CD4-positive, alpha-beta T cell (primary cell): ENCODE measurements around the gene AGT. TPM values are rescaled to one million over a fixed set of nuclear protein-coding genes. Genes with fewer than 3 reads are reported as not detected.

Source experiments
- ATAC-seq: fragments of 200-7000 bp; cut with Tn5 transposase; one replicate; pipeline ENCODE4 v1.10.0; 2022; ENCODE audit warnings: mild to moderate bottlenecking; ENCODE audit not compliant: poor library complexity
- CTCF ChIA-PET: fragments of 350-600 bp; sonication (Branson Sonifier 250); formaldehyde crosslinking; loops from one replicate; lab custom pipeline; 2021; ENCODE audit warnings: antibody characterized with exemption, inconsistent platforms; lab: Charles Lee
- POLR2A ChIA-PET: fragments of 350-600 bp; sonication (Branson Sonifier 250); formaldehyde crosslinking; loops from one replicate; lab custom pipeline; 2021; ENCODE audit warnings: antibody characterized with exemption, inconsistent platforms; lab: Charles Lee
- DNase-seq, 14 experiments: peaks; one replicate each; pipeline ENCODE4 v3.0.0-alpha.2; 2013 to 2020; ENCODE audit warnings: mixed read lengths in 2 of 14
- H3K27ac ChIP-seq, 2 donors: one replicate each; pipeline versions ENCODE4 v1.5.1 to v1.7.0; 2013; ENCODE audit warnings: low read length in 2 of 2, low read depth in 1 of 2, mild to moderate bottlenecking in 1 of 2
- H3K27me3 ChIP-seq, 2 experiments: 1 replicate in 1 of 2; 2 replicates in 1 of 2; pipeline versions ENCODE4 v1.6.1 to v1.7.0; 2013; ENCODE audit warnings: low read length in 2 of 2, control low read depth in 1 of 2, mild to moderate bottlenecking in 1 of 2, moderate library complexity in 1 of 2; ENCODE audit not compliant: insufficient read depth in 2 of 2, control insufficient read depth in 1 of 2
- H3K36me3 ChIP-seq: one replicate; pipeline ENCODE4 v1.6.1; 2013; ENCODE audit warnings: low read length, control low read depth; ENCODE audit not compliant: insufficient read depth
- H3K4me1 ChIP-seq: one replicate; pipeline ENCODE4 v1.6.1; 2013; ENCODE audit warnings: low read length, control low read depth; ENCODE audit not compliant: insufficient read depth
- H3K4me3 ChIP-seq: one replicate; pipeline ENCODE4 v1.5.1; 2013; ENCODE audit warnings: mild to moderate bottlenecking, low read length, moderate library complexity
- H3K9me3 ChIP-seq, 2 experiments: 1 replicate in 1 of 2; 2 replicates in 1 of 2; pipeline versions ENCODE4 v1.6.1 to v1.7.0; 2013; ENCODE audit warnings: low read length in 2 of 2, mild to moderate bottlenecking in 2 of 2, control low read depth in 1 of 2, moderate library complexity in 1 of 2; ENCODE audit not compliant: control insufficient read depth in 1 of 2, insufficient read depth in 1 of 2
- H3K27ac Mint-ChIP-seq: one replicate; pipeline ENCODE4 v1.8.0; 2020; ENCODE audit warnings: mixed read lengths
- H3K27me3 Mint-ChIP-seq: one replicate; pipeline ENCODE4 v1.8.0; 2021; ENCODE audit warnings: mixed read lengths
- H3K36me3 Mint-ChIP-seq: one replicate; pipeline ENCODE4 v1.8.0; 2021; ENCODE audit warnings: low read depth, mixed read lengths
- H3K4me1 Mint-ChIP-seq: one replicate; pipeline ENCODE4 v1.8.0; 2021; ENCODE audit warnings: low read depth, mixed read lengths
- H3K4me3 Mint-ChIP-seq: one replicate; pipeline ENCODE4 v1.8.0; 2020; ENCODE audit warnings: mild to moderate bottlenecking, mixed read lengths
- H3K9me3 Mint-ChIP-seq: one replicate; pipeline ENCODE4 v1.8.0; 2020; ENCODE audit warnings: mixed read lengths
- intact Hi-C, 2 experiments: fragments of 100-400 bp; cut with DNase I in 1 of 2; cut with micrococcal nuclease in 1 of 2; formaldehyde crosslinking; loops; one replicate each; pipeline versions ENCODE4 v1.15.1 to v1.9.0; 2023 to 2025; cut with DNase I, micrococcal nuclease
- total RNA-seq, 174 experiments: library from RNA in 2 of 174; stranded (reverse) in 2 of 174; gene quantifications; one replicate each; pipeline ENCODE4 v1.2.3 and lab custom pipeline; 2021 to 2026
- TF ChIP-seq, protein P1 (sequence below): fragments of 200-600 bp; IDR thresholded peaks from one replicate; pipeline ENCODE4 v1.8.0; 2022; ENCODE audit warnings: antibody characterized with exemption, mild to moderate bottlenecking

Gene AGT
- total RNA-seq, 2 experiments from 2014 or later, result not detected

DNA sequence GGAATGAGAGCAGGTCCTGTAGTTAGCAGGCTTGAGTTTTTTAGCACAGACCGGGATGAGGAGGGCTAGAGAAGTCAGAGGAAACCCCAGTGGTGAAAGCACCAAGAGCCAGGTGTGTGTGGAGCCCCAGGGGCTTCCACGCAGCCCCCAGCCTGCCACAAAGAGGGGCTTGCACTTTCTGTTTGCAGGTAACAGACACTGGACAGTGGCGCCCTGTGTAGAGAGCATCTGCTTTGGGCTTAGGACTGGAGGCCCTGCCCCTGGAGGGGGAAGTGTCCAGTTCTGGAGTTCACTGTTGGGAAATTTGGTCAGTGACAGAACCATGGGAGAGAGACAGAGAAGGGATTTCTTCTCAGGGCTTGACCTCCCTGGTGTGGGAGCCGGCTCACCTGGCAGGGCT lies 19.5 kb downstream of the AGT start:
- ATAC-seq (no peak), DNase-seq (no peak)
- peaks cover 33% of the 10 kb centered on the region for H3K36me3 ChIP-seq
- TF ChIP-seq, protein P1, sequence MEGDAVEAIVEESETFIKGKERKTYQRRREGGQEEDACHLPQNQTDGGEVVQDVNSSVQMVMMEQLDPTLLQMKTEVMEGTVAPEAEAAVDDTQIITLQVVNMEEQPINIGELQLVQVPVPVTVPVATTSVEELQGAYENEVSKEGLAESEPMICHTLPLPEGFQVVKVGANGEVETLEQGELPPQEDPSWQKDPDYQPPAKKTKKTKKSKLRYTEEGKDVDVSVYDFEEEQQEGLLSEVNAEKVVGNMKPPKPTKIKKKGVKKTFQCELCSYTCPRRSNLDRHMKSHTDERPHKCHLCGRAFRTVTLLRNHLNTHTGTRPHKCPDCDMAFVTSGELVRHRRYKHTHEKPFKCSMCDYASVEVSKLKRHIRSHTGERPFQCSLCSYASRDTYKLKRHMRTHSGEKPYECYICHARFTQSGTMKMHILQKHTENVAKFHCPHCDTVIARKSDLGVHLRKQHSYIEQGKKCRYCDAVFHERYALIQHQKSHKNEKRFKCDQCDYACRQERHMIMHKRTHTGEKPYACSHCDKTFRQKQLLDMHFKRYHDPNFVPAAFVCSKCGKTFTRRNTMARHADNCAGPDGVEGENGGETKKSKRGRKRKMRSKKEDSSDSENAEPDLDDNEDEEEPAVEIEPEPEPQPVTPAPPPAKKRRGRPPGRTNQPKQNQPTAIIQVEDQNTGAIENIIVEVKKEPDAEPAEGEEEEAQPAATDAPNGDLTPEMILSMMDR, result no peak
- peaks cover 44% of the 10 kb centered on the region for H3K36me3 Mint-ChIP-seq
- peaks cover 5% of the 10 kb centered on the region for H3K4me1 ChIP-seq
- H3K9me3 ChIP-seq, result no peaks in the 10 kb centered on the region
- no peak overlapping the region for H3K4me3 Mint-ChIP-seq
- H3K4me3 ChIP-seq, result no peak overlapping the region
- no peaks in the 10 kb centered on the region for H3K4me1 Mint-ChIP-seq
- no peaks in the 10 kb centered on the region for H3K27me3 Mint-ChIP-seq
- H3K27ac Mint-ChIP-seq, result no peak overlapping the region
- intact Hi-C loops, result no loop called here
- peaks cover 0 to 2% of the 10 kb centered on the region in 2 experiments for H3K27me3 ChIP-seq
- POLR2A ChIA-PET, result no interaction called here
- CTCF ChIA-PET, result no interaction called here
- no peaks in the 10 kb centered on the region for H3K9me3 Mint-ChIP-seq
- no peak overlapping the region for H3K27ac ChIP-seq

DNA sequence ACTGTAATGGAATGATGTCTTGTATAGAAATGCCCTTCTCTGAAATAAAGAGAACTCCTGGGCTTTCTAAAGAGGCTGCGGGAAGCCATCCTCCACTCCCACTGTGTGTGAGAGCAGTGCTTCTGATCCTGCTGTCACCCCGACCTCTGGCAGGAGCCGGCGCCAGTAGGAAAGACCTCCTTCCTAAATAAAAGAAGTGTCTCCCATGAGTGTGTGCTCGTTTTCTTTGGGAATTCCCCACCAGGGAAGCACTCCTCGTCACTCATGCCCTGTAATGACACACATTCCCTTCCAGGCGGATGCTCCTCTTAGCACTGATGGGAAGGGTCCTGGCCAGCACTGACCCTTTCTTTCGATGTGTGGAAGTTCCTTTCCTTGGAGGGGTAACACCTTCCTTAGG lies 20.1 kb downstream of the AGT start:
- H3K27ac Mint-ChIP-seq, result no peak overlapping the region
- peaks cover 5% of the 10 kb centered on the region for H3K4me1 ChIP-seq
- H3K27me3 ChIP-seq, result peaks cover 0 to 2% of the 10 kb centered on the region in 2 experiments
- intact Hi-C loops, result no loop called here
- DNase-seq (no peak), ATAC-seq (no peak)
- H3K4me1 Mint-ChIP-seq, result no peaks in the 10 kb centered on the region
- H3K9me3 ChIP-seq, result no peaks in the 10 kb centered on the region
- H3K4me3 ChIP-seq, result no peak overlapping the region
- H3K4me3 Mint-ChIP-seq, result no peak overlapping the region
- CTCF ChIA-PET, result no interaction called here
- no peaks in the 10 kb centered on the region for H3K9me3 Mint-ChIP-seq
- no peak overlapping the region for H3K27ac ChIP-seq
- POLR2A ChIA-PET, result no interaction called here
- H3K36me3 ChIP-seq, result peaks cover 39% of the 10 kb centered on the region
- TF ChIP-seq, protein P1, result no peak
- no peaks in the 10 kb centered on the region for H3K27me3 Mint-ChIP-seq
- peaks cover 48% of the 10 kb centered on the region for H3K36me3 Mint-ChIP-seq

DNA sequence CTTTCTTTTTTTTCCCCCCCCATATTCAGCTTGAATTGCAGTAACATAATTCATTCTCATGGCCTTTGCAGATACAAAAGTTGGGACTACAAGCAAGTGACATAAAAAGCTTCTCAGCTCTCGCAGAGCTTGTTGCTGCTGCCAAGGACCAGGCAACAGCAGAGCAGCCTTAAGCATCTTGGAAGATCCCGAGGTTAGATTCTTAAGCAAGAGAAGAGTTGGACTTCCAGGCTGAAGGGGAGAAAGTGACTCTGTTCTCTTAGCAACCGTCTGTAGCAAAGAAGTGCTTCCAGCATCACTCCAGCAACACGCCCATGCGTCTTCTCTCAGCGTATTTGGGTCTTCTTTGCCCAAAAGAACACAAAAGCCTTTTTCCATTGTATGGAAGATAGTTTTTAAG lies 20.7 kb downstream of the AGT start:
- H3K27me3 Mint-ChIP-seq, result no peaks in the 10 kb centered on the region
- POLR2A ChIA-PET, result no interaction called here
- H3K4me3 ChIP-seq, result no peak overlapping the region

More for the DNA sequence above, 20.7 kb downstream of the AGT start:
- Mint-ChIP-seq H3K4me3 (no peak overlapping the region), H3K4me1 (no peaks in the 10 kb centered on the region), H3K36me3 (peaks cover 53% of the 10 kb centered on the region), H3K27ac (no peak overlapping the region), H3K9me3 (no peaks in the 10 kb centered on the region)
- peaks cover 0 to under 1% of the 10 kb centered on the region in 2 experiments for H3K27me3 ChIP-seq
- H3K4me1 ChIP-seq, result peaks cover 5% of the 10 kb centered on the region
- peaks cover 45% of the 10 kb centered on the region for H3K36me3 ChIP-seq
- H3K27ac ChIP-seq, result no peak overlapping the region
- no peak for ATAC-seq
- no peak for DNase-seq
- intact Hi-C loops, result no loop called here
- H3K9me3 ChIP-seq, result no peaks in the 10 kb centered on the region
- TF ChIP-seq, protein P1, result no peak
- CTCF ChIA-PET, result no interaction called here
